GM12875 (cell line): ENCODE measurements around the gene ONECUT2.

Source experiments
- H3K4me3 ChIP-seq: one replicate; pipeline ENCODE4 v1.5.1; 2011; ENCODE audit warnings: low read depth, low read length, control low read depth
- TF ChIP-seq, protein P1 (sequence below): IDR thresholded peaks from 2 replicates; pipeline ENCODE4 v1.5.1; 2011; ENCODE audit warnings: low read depth, mild to moderate bottlenecking, control low read depth, inconsistent platforms, low read length, moderate library complexity, borderline replicate concordance; ENCODE audit not compliant: insufficient read depth

Gene ONECUT2

GRCh38 chr18:57533868-57534510, 98.8 kb downstream of the ONECUT2 start:
- TF ChIP-seq, protein P1, sequence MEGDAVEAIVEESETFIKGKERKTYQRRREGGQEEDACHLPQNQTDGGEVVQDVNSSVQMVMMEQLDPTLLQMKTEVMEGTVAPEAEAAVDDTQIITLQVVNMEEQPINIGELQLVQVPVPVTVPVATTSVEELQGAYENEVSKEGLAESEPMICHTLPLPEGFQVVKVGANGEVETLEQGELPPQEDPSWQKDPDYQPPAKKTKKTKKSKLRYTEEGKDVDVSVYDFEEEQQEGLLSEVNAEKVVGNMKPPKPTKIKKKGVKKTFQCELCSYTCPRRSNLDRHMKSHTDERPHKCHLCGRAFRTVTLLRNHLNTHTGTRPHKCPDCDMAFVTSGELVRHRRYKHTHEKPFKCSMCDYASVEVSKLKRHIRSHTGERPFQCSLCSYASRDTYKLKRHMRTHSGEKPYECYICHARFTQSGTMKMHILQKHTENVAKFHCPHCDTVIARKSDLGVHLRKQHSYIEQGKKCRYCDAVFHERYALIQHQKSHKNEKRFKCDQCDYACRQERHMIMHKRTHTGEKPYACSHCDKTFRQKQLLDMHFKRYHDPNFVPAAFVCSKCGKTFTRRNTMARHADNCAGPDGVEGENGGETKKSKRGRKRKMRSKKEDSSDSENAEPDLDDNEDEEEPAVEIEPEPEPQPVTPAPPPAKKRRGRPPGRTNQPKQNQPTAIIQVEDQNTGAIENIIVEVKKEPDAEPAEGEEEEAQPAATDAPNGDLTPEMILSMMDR = no peak
- H3K4me3 ChIP-seq = no peak overlapping the region

DNA sequence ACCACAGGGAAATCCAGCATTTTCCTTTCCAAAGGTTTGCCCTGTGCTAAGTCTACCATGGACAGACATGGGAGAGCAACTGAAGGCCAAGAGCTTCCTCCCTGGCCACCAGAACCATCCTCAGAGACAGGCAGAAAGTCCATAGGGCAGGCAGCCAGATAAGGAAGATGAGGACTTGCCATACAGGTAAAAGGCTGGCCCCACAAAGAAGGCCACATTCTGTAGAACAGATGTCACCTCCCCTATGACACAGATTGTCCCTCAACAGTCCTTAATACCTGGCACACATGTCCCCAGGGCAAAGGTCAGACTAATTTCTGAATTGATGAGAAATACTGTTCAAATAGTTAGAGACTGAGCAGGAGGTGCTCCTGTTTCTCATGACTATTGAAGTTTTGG, 99.3 kb downstream of the ONECUT2 start:
- TF ChIP-seq, protein P1 = no peak
- H3K4me3 ChIP-seq = no peak overlapping the region

DNA sequence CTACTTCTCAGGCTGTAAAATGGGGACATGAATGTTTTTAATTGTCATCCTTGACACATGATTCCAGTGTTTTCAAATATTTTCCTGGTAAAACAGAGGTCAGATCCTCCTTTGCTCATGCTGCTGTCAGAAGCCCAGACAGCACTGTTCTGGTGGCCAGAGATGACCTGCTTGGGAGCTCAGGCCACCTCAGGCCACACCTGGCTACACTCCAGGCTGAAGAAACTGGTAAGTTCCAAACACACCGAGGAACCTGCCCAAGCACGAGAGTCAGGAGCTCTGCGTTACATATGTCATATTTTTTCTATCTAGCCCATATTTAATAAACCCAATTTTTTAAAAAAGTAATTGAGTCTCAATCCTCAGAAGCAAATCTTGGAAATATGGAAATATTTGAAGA, 103.4 kb downstream of the ONECUT2 start:
- TF ChIP-seq, protein P1 = no peak
- H3K4me3 ChIP-seq = no peak overlapping the region

DNA sequence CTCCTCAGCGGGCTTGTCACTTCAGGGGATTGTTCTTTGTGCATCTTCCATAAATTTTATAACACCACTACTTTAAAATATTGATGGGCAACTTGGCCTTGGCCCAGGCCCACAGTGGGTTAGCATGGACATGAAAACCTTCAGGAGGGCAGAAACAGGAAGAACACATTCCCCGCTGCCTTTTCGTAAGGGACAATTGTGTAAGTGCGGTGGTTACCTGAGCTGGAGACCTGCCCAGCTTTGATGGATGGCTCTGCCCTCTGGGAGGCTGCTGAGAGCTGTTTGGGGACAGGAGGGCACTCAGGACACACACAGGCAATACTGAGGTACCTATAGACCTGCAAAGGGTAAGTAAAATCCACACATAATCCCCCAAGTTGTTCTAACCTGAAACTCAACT, 104.5 kb downstream of the ONECUT2 start:
- no peak overlapping the region for H3K4me3 ChIP-seq
- TF ChIP-seq, protein P1 = no peak
